Pancreas (tissue), 10 donors: Measurements from ENCODE around the gene LLGL2. TPM values are rescaled to one million over a fixed set of nuclear protein-coding genes. Genes with fewer than 3 reads are reported as not detected.
A peak's percentile ranks its signal among the peaks of the same experiment; 100 is the strongest.

Experiments
- ATAC-seq, 4 donors: fragments of 200-7000 bp; cut with Tn5 transposase; one replicate each; pipeline versions ENCODE4 v1.8.0 to v1.9.1; 2020; ENCODE audit warnings: mild to moderate bottlenecking in 4 of 4, moderate library complexity in 4 of 4
- DNase-seq, 6 donors: peaks; one replicate each; pipeline ENCODE4 v3.0.0-alpha.2; 2020
- FAIRE-seq: peaks from 2 replicates; lab custom pipeline; 2012; peaks lifted over from hg19 to GRCh38; lab: Jason Lieb, UNC
- H3K27ac ChIP-seq, 4 donors: fragments of 200-600 bp; sonication (generic); 1 replicate in 3 of 4; 2 replicates in 1 of 4; pipeline versions ENCODE4 v1.5.0 to v1.8.0; 2020
- H3K27me3 ChIP-seq, 4 donors: fragments of 200-600 bp; one replicate each; pipeline ENCODE4 v1.8.0; 2021
- H3K36me3 ChIP-seq, 3 donors: fragments of 200-600 bp; sonication (generic) in 1 of 3; one replicate each; pipeline versions ENCODE4 v1.5.0 to v1.8.0; 2020 to 2021
- H3K4me1 ChIP-seq, 3 donors: fragments of 200-600 bp; one replicate each; pipeline ENCODE4 v1.8.0; 2021
- H3K4me3 ChIP-seq, 4 donors: fragments of 200-600 bp; sonication (generic) in 2 of 4; one replicate each; pipeline versions ENCODE4 v1.5.0 to v1.8.0; 2020 to 2021
- H3K9me3 ChIP-seq, 4 donors: fragments of 200-600 bp; one replicate each; pipeline ENCODE4 v1.8.0; 2021
- WGBS, 2 donors: extraction: QIAGEN DNeasy Blood & Tissue Kit; methylation state at CpG; one replicate each; pipeline ENCODE4 v1.1.7; 2013; 5-methylcytosine and 5-hydroxymethylcytosine counted together
- intact Hi-C, 3 donors: fragments of 100-400 bp; cut with DNase I; formaldehyde crosslinking; loops; one replicate each; pipeline versions ENCODE4 v1.11.1 to v1.14.2; 2022
- polyA plus RNA-seq, 2 donors: library from polyadenylated mRNA; stranded (reverse); fragments of 200-250 nt; gene quantifications; one replicate each; pipeline ENCODE4 v1.2.3, GENCODE V29; 2013
- total RNA-seq, 6 donors: library from RNA; stranded (reverse); fragmentation: NEBNext Ultra II Directional in 4 of 6; extraction: Animal tissue kit (Norgen Biotek cat#: 25700) in 4 of 6; gene quantifications; one replicate each; pipeline versions ENCODE4 v1.2.1 to v1.2.4, GENCODE V29; 2021 to 2023
- TF ChIP-seq, protein P1 (sequence below), 4 donors: fragments of 200-600 bp; sonication (generic) in 3 of 4; IDR thresholded peaks; one replicate each; pipeline versions ENCODE4 v1.5.0 to v1.8.0; 2021; ENCODE audit warnings: antibody characterized with exemption in 4 of 4
- donor health status: healthy with polysubstance abuse.
- donor health status: DM: no; HTN: no; CAD: no; lungs with moderate emphysema.
- donor health status: DM: no; HTN: no; CAD: no.
- donor health status: control.
- donor health status: control.
- donor health status: Bipolar disorder and iron deficiency.
- donor health status: DM: yes; HTN: yes; CAD: no.
- donor health status: DM: no; HTN: no; CAD: no.
- donor health status: DM: no; HTN: no; CAD: no.
- donor health status: DM: yes; HTN: yes; CAD: no.

The LLGL2 gene
- total and polyA plus RNA-seq, 8 donors: 87.8 to 296 (median 112) TPM

DNA sequence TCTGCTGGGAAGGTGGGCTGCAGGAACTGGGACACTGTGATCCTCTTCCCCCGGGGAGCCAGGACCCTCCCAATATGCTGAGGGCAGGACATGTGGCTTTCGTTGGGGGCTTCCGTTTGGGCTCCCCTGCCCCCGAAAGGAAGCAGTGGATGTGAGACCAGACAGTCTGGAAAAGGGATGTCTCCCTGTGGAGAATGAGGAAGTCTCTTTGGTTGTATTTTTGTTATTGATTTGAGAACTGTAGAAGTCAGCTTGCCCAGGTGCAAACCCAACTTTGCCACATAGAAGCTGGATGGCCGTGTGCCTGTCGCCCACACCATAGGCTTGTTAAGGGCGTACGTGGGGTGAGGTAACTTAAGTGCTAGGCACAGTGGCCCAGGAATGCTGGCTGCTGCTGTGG is 18.8 kb downstream of the LLGL2 start:
- WGBS, 2 donors: 67 to 74% methylated on average over 8 of the region's 8 CpGs
- DNase-seq (no peak), FAIRE-seq (no peak), ATAC-seq (no peak)
- Histone ChIP-seq H3K9me3 (no peaks in the 10 kb centered on the region), H3K36me3 (no peaks in the 10 kb centered on the region), H3K4me3 (no peak overlapping the region), H3K27me3 (no peaks in the 10 kb centered on the region), H3K27ac (peak overlapping the region in 3 of 4 donors; percentile 45 to 77 (median 50)), H3K4me1 (peaks cover 39 to 48% (median 46%) of the 10 kb centered on the region in 3 donors)
- intact Hi-C loops: no loop called here
- TF ChIP-seq, protein P1, sequence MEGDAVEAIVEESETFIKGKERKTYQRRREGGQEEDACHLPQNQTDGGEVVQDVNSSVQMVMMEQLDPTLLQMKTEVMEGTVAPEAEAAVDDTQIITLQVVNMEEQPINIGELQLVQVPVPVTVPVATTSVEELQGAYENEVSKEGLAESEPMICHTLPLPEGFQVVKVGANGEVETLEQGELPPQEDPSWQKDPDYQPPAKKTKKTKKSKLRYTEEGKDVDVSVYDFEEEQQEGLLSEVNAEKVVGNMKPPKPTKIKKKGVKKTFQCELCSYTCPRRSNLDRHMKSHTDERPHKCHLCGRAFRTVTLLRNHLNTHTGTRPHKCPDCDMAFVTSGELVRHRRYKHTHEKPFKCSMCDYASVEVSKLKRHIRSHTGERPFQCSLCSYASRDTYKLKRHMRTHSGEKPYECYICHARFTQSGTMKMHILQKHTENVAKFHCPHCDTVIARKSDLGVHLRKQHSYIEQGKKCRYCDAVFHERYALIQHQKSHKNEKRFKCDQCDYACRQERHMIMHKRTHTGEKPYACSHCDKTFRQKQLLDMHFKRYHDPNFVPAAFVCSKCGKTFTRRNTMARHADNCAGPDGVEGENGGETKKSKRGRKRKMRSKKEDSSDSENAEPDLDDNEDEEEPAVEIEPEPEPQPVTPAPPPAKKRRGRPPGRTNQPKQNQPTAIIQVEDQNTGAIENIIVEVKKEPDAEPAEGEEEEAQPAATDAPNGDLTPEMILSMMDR (IDR thresholded peaks at IDR 0.05): no peak

DNA sequence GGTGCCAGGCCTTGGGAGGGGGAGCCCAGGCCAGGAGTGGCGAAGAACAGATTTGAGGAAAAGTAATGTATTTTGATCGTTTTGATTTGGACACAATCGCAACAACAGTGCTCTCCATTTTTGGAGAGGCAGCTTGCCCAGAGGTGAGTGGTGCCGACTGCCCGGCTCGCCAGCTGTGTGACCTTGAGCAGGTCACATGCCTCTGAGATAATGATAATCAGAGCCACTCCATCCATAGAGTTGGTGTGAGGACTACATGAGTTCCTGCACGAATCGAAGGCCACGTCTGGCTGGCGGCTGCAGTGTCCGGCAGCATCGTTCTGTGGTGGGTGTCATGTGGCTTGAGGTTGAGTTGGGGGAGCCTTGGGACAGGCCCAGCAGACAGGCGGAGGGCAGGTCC is 20.7 kb downstream of the LLGL2 start:
- Histone ChIP-seq H3K27me3 (no peaks in the 10 kb centered on the region), H3K4me3 (no peak overlapping the region), H3K9me3 (no peaks in the 10 kb centered on the region), H3K36me3 (no peaks in the 10 kb centered on the region), H3K27ac (peak overlapping the region in 2 of 4 donors; percentile 8 to 14), H3K4me1 (peaks cover 41 to 57% (median 48%) of the 10 kb centered on the region in 3 donors)
- intact Hi-C loops: no loop called here
- TF ChIP-seq, protein P1 (IDR thresholded peaks at IDR 0.05): no peak
- 29 to 30% methylated on average over 13 of the region's 13 CpGs for WGBS, 2 donors
- DNase-seq (peak in 3 of 6 donors; percentile 48 to 56 (median 55)), ATAC-seq (peak in 1 of 4 donors; percentile 8), FAIRE-seq (no peak)

DNA sequence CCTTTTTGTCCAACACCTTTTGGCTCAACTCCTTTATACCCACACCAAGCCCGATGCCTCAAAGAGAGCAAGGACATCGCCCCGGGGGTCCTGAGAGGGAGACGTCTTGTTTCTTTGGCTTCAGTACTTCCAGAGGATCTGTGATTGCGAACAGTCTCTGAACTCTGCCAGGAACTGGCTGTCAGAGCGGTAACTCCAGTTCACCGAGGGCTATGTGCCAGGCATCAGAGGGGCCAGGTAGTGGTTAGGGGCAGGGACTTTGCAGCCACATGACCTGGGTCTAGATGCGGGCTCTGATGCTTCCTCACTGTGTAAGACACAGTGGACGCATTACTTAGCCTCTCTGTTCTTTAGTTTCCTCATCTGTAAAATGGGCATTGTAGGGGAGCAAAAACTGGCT is 21.6 kb downstream of the LLGL2 start:
- TF ChIP-seq, protein P1 (IDR thresholded peaks at IDR 0.05): no peak
- intact Hi-C loops: no loop called here
- WGBS, 2 donors: 50 to 53% methylated on average over 9 of the region's 9 CpGs
- ATAC-seq: no peak
- no peak for FAIRE-seq
- DNase-seq: peak in 1 of 6 donors; percentile 48
- Histone ChIP-seq H3K9me3 (no peaks in the 10 kb centered on the region), H3K4me3 (no peak overlapping the region), H3K4me1 (peaks cover 40 to 54% (median 43%) of the 10 kb centered on the region in 3 donors), H3K27ac (peak overlapping the region; percentile 2 to 44 (median 23)), H3K27me3 (no peaks in the 10 kb centered on the region), H3K36me3 (no peaks in the 10 kb centered on the region)

DNA sequence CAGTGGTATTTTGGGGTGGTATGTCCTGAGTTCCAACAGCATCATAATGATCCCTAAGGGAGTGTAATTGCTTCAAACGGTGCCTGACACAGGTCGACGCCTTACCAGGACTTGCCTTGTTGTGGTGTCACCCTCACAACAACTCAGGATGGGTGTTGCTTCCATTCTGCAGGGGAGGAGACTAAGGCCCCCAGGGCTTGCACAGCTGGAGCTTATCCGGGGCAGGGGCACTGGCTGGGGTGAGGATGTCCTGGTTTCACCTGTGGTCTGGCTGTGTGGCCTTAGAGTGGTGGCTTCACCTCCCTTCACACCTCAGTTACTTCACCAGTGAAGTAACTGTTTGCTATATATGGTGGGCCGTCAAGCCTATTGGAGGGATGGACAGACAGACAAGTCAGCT is 23.3 kb downstream of the LLGL2 start:
- FAIRE-seq (no peak), ATAC-seq (no peak), DNase-seq (no peak)
- Histone ChIP-seq H3K36me3 (no peaks in the 10 kb centered on the region), H3K27ac (peak overlapping the region; percentile 93 to 99 (median 97)), H3K4me1 (peaks cover 38 to 43% (median 40%) of the 10 kb centered on the region in 3 donors), H3K27me3 (no peaks in the 10 kb centered on the region), H3K9me3 (no peaks in the 10 kb centered on the region), H3K4me3 (no peak overlapping the region)
- WGBS, 2 donors: 68 to 73% methylated on average over 5 of the region's 5 CpGs
- intact Hi-C loops: no loop called here
- TF ChIP-seq, protein P1 (IDR thresholded peaks at IDR 0.05): no peak
